NB4 (cell line): ENCODE measurements around the gene TMEM130.

Source experiments
- CTCF ChIP-seq: IDR thresholded peaks from one replicate; pipeline ENCODE4 v1.5.1; 2012; ENCODE audit warnings: low read depth, low read length
- MYC ChIP-seq: IDR thresholded peaks from 2 replicates; pipeline ENCODE4 v1.6.1; 2011; ENCODE audit warnings: low read depth, low read length
- POLR2A ChIP-seq: IDR thresholded peaks from 2 replicates; pipeline ENCODE4 v1.6.1; 2011; ENCODE audit warnings: mild to moderate bottlenecking; ENCODE audit not compliant: insufficient read length; ENCODE audit errors: extremely low read depth

GRCh38 chr7:98826811-98827231 lies 43.0 kb downstream of the TMEM130 start:
- TF ChIP-seq CTCF (no peak), MYC (no peak), POLR2A (no peak)
